GM13976 (cell line): ENCODE results near the gene CTU1.

Source experiments
- DNase-seq: peaks from one replicate; pipeline ENCODE4 v3.0.0; 2012; ENCODE audit warnings: low spot score
- CTCF ChIP-seq: IDR thresholded peaks from 2 replicates; pipeline ENCODE4 v1.5.1; 2012; ENCODE audit warnings: borderline replicate concordance, mild to moderate bottlenecking; ENCODE audit not compliant: insufficient read depth; ENCODE audit errors: extremely low read depth, missing control alignments, control extremely low read depth
- in situ Hi-C: fragments of 300-500 bp; cut with MboI; formaldehyde crosslinking; loops from one replicate; pipeline ENCODE4 v1.12.0; 2022; ENCODE audit warnings: low sequenced_read_pairs, mixed read lengths, inconsistent platforms; ENCODE audit not compliant: unreplicated experiment

CTU1 gene

GRCh38 chr19:51071095-51071405, 37.2 kb downstream of the CTU1 start:
- TF ChIP-seq CTCF: no peak
- DNase-seq: no peak
- in situ Hi-C loops: no loop called here

GRCh38 chr19:51070334-51071094, 37.7 kb downstream of the CTU1 start:
- in situ Hi-C loops: no loop called here
- TF ChIP-seq CTCF: no peak
- DNase-seq: no peak

GRCh38 chr19:51066393-51067186, 41.6 kb downstream of the CTU1 start:
- in situ Hi-C loops: no loop called here
- TF ChIP-seq CTCF: no peak
- DNase-seq: no peak

GRCh38 chr19:51065221-51065960, 42.8 kb downstream of the CTU1 start:
- in situ Hi-C loops: no loop called here
- no peak for TF ChIP-seq CTCF
- DNase-seq: no peak

- TF ChIP-seq CTCF: no peak
- in situ Hi-C loops: no loop called here
- peak; percentile 59 for DNase-seq
Observed at GRCh38 chr19:51064534-51065220, 43.5 kb downstream of the CTU1 start, which contains the start of gene KLK13. Gene KLK13 (minus strand): TSS chr19:51065092. CDS start chr19:51065067, 25 bp downstream.

- in situ Hi-C loops: no loop called here
- no peak for TF ChIP-seq CTCF
- no peak for DNase-seq
Observed at GRCh38 chr19:51063664-51064063, 44.5 kb downstream of the CTU1 start.
